Sigmoid colon (tissue), 7 donors: ENCODE results near the gene ELAVL3. TPM values are rescaled to one million over a fixed set of nuclear protein-coding genes. Genes with fewer than 3 reads are reported as not detected.
"Not testable (repeated sequence)": the region's sequence is repeated elsewhere in the genome, so short reads cannot be mapped to it uniquely, and the experiment has no call there.

Experiments
- DNase-seq: peaks from one replicate; pipeline ENCODE4 v3.0.0-alpha.2; 2019
- H3K27ac ChIP-seq, 4 donors: fragments of 200-600 bp; sonication (generic); one replicate each; pipeline ENCODE4 v1.5.1; 2016 to 2019; ENCODE audit warnings: mild to moderate bottlenecking in 1 of 4
- H3K27me3 ChIP-seq, 3 donors: fragments of 200-600 bp; sonication (generic); one replicate each; pipeline ENCODE4 v1.5.1; 2019; ENCODE audit warnings: mild to moderate bottlenecking in 1 of 3
- H3K36me3 ChIP-seq, 4 donors: fragments of 200-600 bp; sonication (generic); one replicate each; pipeline ENCODE4 v1.5.1; 2016 to 2019
- H3K4me1 ChIP-seq, 4 donors: fragments of 200-600 bp; sonication (generic); one replicate each; pipeline ENCODE4 v1.5.1; 2017 to 2019
- H3K4me3 ChIP-seq, 4 donors: fragments of 200-600 bp; sonication (generic); one replicate each; pipeline ENCODE4 v1.5.1; 2017 to 2019; ENCODE audit warnings: mild to moderate bottlenecking in 2 of 4, moderate library complexity in 1 of 4
- H3K9me3 ChIP-seq, 4 donors: fragments of 200-600 bp in 3 of 4; sonication (generic) in 3 of 4; one replicate each; pipeline versions ENCODE4 v1.5.1 to v1.6.1; 2013 to 2019
- CTCF ChIP-seq, 4 experiments: fragments of 450-650 bp in 3 of 4; fragments of 200-600 bp in 1 of 4; IDR thresholded peaks; one replicate each; pipeline ENCODE4 v1.5.1; 2016 to 2019; ENCODE audit warnings: antibody characterized with exemption in 4 of 4, mild to moderate bottlenecking in 3 of 4, moderate library complexity in 2 of 4
- EP300 ChIP-seq, 4 donors: sonication (generic); formaldehyde crosslinking; IDR thresholded peaks; one replicate each; pipeline ENCODE4 v1.6.1; 2017; ENCODE audit warnings: antibody characterized with exemption in 4 of 4
- POLR2A ChIP-seq, 2 donors: fragments of 450-650 bp; IDR thresholded peaks; one replicate each; pipeline ENCODE4 v1.6.1; 2016; ENCODE audit warnings: antibody characterized with exemption in 2 of 2, mild to moderate bottlenecking in 2 of 2, moderate library complexity in 2 of 2
- POLR2AphosphoS5 ChIP-seq, 4 donors: sonication (generic); formaldehyde crosslinking; IDR thresholded peaks; one replicate each; pipeline ENCODE4 v1.6.1; 2017; ENCODE audit warnings: antibody characterized with exemption in 4 of 4
- WGBS, 2 donors: extraction: QIAGEN DNeasy Blood & Tissue Kit; methylation state at CpG; one replicate each; pipeline ENCODE4 v1.1.7; 2013; 5-methylcytosine and 5-hydroxymethylcytosine counted together
- intact Hi-C: fragments of 100-400 bp; cut with DNase I; formaldehyde crosslinking; loops from one replicate; pipeline ENCODE4 v1.15.1; 2023
- polyA plus RNA-seq, 3 donors: library from polyadenylated mRNA; stranded (reverse); fragments of 200-250 nt; gene quantifications; one replicate each; pipeline ENCODE4 v1.2.3, GENCODE V29; 2013
- total RNA-seq, 4 donors: library from RNA; depleted of rRNA; stranded (reverse); fragments of >200 nt; gene quantifications; one replicate each; pipeline ENCODE4 v1.1.0, GENCODE V29; 2016
- donor health status: healthy with polysubstance abuse.
- donor health status: Bipolar disorder and iron deficiency.
- donor health status: healthy.

Gene ELAVL3
- total and polyA plus RNA-seq, 7 donors: under 0.01 to 3.0 (median 0.85) TPM; not detected in 1

- no peaks in the 10 kb centered on the region for H3K36me3 ChIP-seq
- no peak for TF ChIP-seq POLR2A (IDR thresholded peaks at IDR 0.05)
- no peak for TF ChIP-seq EP300 (IDR thresholded peaks at IDR 0.05)
- no peak for TF ChIP-seq CTCF (IDR thresholded peaks at IDR 0.05)
- no peak for TF ChIP-seq POLR2AphosphoS5 (IDR thresholded peaks at IDR 0.05)
- H3K27ac ChIP-seq: no peak overlapping the region
- H3K27me3 ChIP-seq: peaks cover 0 to 34% (median 19%) of the 10 kb centered on the region in 3 donors
- no peak overlapping the region for H3K4me3 ChIP-seq
- WGBS, 2 donors: 78 to 86% methylated on average over 8 of the region's 8 CpGs
- intact Hi-C loops: no loop called here
- no peak for DNase-seq
- no peaks in the 10 kb centered on the region for H3K9me3 ChIP-seq
- H3K4me1 ChIP-seq: peaks cover 0 to 4% (median 0%) of the 10 kb centered on the region in 4 donors
These were observed 70.2 kb downstream of the ELAVL3 start for GRCh38 chr19:11410682-11411081.

GRCh38 chr19:11408591-11408990 lies 72.3 kb downstream of the ELAVL3 start:
- DNase-seq: no peak
- H3K36me3 ChIP-seq: no peaks in the 10 kb centered on the region
- intact Hi-C loops: no loop called here
- no peak overlapping the region for H3K27ac ChIP-seq
- TF ChIP-seq EP300 (IDR thresholded peaks at IDR 0.05) (no peak), POLR2A (IDR thresholded peaks at IDR 0.05) (no peak), POLR2AphosphoS5 (IDR thresholded peaks at IDR 0.05) (no peak), CTCF (IDR thresholded peaks at IDR 0.05) (no peak)
- WGBS, 2 donors: 85 to 90% methylated on average over 4 of the region's 4 CpGs
- H3K4me3 ChIP-seq: no peak overlapping the region
- peaks cover 0 to 4% (median 0%) of the 10 kb centered on the region in 4 donors for H3K4me1 ChIP-seq
- H3K9me3 ChIP-seq: no peaks in the 10 kb centered on the region
- peaks cover 0 to 34% (median 19%) of the 10 kb centered on the region in 3 donors for H3K27me3 ChIP-seq

GRCh38 chr19:11406703-11407236 lies 74.1 kb downstream of the ELAVL3 start:
- 85 to 93% methylated on average over 12 of the region's 12 CpGs for WGBS, 2 donors
- H3K27me3 ChIP-seq: peaks cover 0 to 34% (median 19%) of the 10 kb centered on the region in 3 donors
- H3K27ac ChIP-seq, intact Hi-C loops, H3K36me3 ChIP-seq, H3K4me3 ChIP-seq, H3K4me1 ChIP-seq, H3K9me3 ChIP-seq, DNase-seq: not testable (repeated sequence)

- WGBS, 2 donors: 48 to 83% methylated on average over 44 of the region's 44 CpGs
- Histone ChIP-seq H3K4me1 (peaks cover 0 to 4% (median 0%) of the 10 kb centered on the region in 4 donors), H3K27me3 (peaks cover 0 to 34% (median 19%) of the 10 kb centered on the region in 3 donors), H3K27ac (no peak overlapping the region), H3K9me3 (no peaks in the 10 kb centered on the region), H3K36me3 (no peaks in the 10 kb centered on the region), H3K4me3 (no peak overlapping the region)
- intact Hi-C loops: no loop called here
- DNase-seq: no peak
- TF ChIP-seq POLR2AphosphoS5 (IDR thresholded peaks at IDR 0.05) (no peak), CTCF (IDR thresholded peaks at IDR 0.05) (peak in 1 of 4 experiments; percentile 37)
These were observed 74.8 kb downstream of the ELAVL3 start for GRCh38 chr19:11405846-11406643.

- TF ChIP-seq CTCF (IDR thresholded peaks at IDR 0.05) (no peak), EP300 (IDR thresholded peaks at IDR 0.05) (no peak), POLR2AphosphoS5 (IDR thresholded peaks at IDR 0.05) (no peak), POLR2A (IDR thresholded peaks at IDR 0.05) (no peak)
- no peak for DNase-seq
- no peaks in the 10 kb centered on the region for H3K36me3 ChIP-seq
- WGBS, 2 donors: 67 to 68% methylated on average over 9 of the region's 9 CpGs
- H3K9me3 ChIP-seq: no peaks in the 10 kb centered on the region
- no peak overlapping the region for H3K4me3 ChIP-seq
- H3K27ac ChIP-seq: no peak overlapping the region
- H3K4me1 ChIP-seq: peaks cover 0 to 4% (median 0%) of the 10 kb centered on the region in 4 donors
- peaks cover 0 to 34% (median 17%) of the 10 kb centered on the region in 3 donors for H3K27me3 ChIP-seq
- intact Hi-C loops: no loop called here
These were observed 76.1 kb downstream of the ELAVL3 start for GRCh38 chr19:11404588-11405222.
